Measurements from ENCODE around the gene WIZ. TPM values are rescaled to one million over a fixed set of nuclear protein-coding genes. Genes with fewer than 3 reads are reported as not detected.

Gene WIZ
- total RNA-seq, 2 experiments from 2014 or later = 19.3 to 21.0 TPM

GRCh38 chr19:15432629-15433518, 16.9 kb downstream of the WIZ start:
- ChIA-PET POLR2A (interaction anchor here (0.6 to 6.8 kb wide), 18 partner anchors 8 to 625 kb away, joined by 3 to 89 read pairs (median 4); partner anchors contain the start of genes AKAP8, AKAP8L and WIZ), CTCF (interaction anchor here (0.7 to 2.9 kb wide), 7 partner anchors 13 to 124 kb away, joined by 3 to 19 read pairs (median 5); partner anchors contain the start of gene AKAP8L)
- Mint-ChIP-seq H3K9me3 (no peaks in the 10 kb centered on the region), H3K4me3 (peak overlapping the region; percentile 82), H3K27me3 (no peaks in the 10 kb centered on the region), H3K4me1 (ENCODE audit: low read depth) (peaks cover 28% of the 10 kb centered on the region), H3K27ac (peak overlapping the region; percentile 86), H3K36me3 (ENCODE audit: low read depth) (peaks cover 15% of the 10 kb centered on the region)
- TF ChIP-seq, protein P1, sequence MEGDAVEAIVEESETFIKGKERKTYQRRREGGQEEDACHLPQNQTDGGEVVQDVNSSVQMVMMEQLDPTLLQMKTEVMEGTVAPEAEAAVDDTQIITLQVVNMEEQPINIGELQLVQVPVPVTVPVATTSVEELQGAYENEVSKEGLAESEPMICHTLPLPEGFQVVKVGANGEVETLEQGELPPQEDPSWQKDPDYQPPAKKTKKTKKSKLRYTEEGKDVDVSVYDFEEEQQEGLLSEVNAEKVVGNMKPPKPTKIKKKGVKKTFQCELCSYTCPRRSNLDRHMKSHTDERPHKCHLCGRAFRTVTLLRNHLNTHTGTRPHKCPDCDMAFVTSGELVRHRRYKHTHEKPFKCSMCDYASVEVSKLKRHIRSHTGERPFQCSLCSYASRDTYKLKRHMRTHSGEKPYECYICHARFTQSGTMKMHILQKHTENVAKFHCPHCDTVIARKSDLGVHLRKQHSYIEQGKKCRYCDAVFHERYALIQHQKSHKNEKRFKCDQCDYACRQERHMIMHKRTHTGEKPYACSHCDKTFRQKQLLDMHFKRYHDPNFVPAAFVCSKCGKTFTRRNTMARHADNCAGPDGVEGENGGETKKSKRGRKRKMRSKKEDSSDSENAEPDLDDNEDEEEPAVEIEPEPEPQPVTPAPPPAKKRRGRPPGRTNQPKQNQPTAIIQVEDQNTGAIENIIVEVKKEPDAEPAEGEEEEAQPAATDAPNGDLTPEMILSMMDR (IDR thresholded peaks at IDR 0.05) = no peak
- ATAC-seq (peak; percentile 93), DNase-seq (peak; percentile 94)
- intact Hi-C loops (cut with micrococcal nuclease) = no loop called here

GRCh38 chr19:15432018-15432494, 17.7 kb downstream of the WIZ start:
- H3K27me3 Mint-ChIP-seq = no peaks in the 10 kb centered on the region
- H3K36me3 Mint-ChIP-seq (ENCODE audit: low read depth) = peaks cover 21% of the 10 kb centered on the region
- H3K27ac Mint-ChIP-seq = peak overlapping the region; percentile 91
- TF ChIP-seq, protein P1 (IDR thresholded peaks at IDR 0.05) = no peak
- POLR2A ChIA-PET = interaction anchor here (0.8 to 6.8 kb wide), 11 partner anchors 12 to 94 kb away, joined by 3 to 89 read pairs (median 4); partner anchors contain the start of genes AKAP8 and AKAP8L
- CTCF ChIA-PET = interaction anchor here (1.3 to 4.6 kb wide), 7 partner anchors 10 to 124 kb away, joined by 3 to 34 read pairs (median 6); partner anchors contain the start of gene AKAP8L
- H3K9me3 Mint-ChIP-seq = no peaks in the 10 kb centered on the region
- ATAC-seq (peak; percentile 18), DNase-seq (peak; percentile 55)
- intact Hi-C loops (cut with micrococcal nuclease) = no loop called here
- H3K4me1 Mint-ChIP-seq (ENCODE audit: low read depth) = peaks cover 28% of the 10 kb centered on the region
- H3K4me3 Mint-ChIP-seq = peak overlapping the region; percentile 91

GRCh38 chr19:15431396-15432017, 18.2 kb downstream of the WIZ start:
- Mint-ChIP-seq H3K4me3 (peak overlapping the region; percentile 91), H3K27me3 (no peaks in the 10 kb centered on the region), H3K9me3 (no peaks in the 10 kb centered on the region), H3K4me1 (ENCODE audit: low read depth) (peaks cover 28% of the 10 kb centered on the region), H3K36me3 (ENCODE audit: low read depth) (peaks cover 24% of the 10 kb centered on the region), H3K27ac (peak overlapping the region; percentile 91)
- DNase-seq (no peak), ATAC-seq (no peak)
- TF ChIP-seq, protein P1 (IDR thresholded peaks at IDR 0.05) = no peak
- intact Hi-C loops (cut with micrococcal nuclease) = no loop called here
- CTCF ChIA-PET = interaction anchor here (1.4 to 4.6 kb wide), 2 partner anchors 10 to 12 kb away, joined by 3 to 34 read pairs; partner anchors contain the start of gene AKAP8L
- POLR2A ChIA-PET = interaction anchor here (0.6 to 6.8 kb wide), 8 partner anchors 12 to 1692 kb away, joined by 3 to 89 read pairs (median 3); partner anchors contain the start of genes AKAP8 and AKAP8L

- peaks cover 32% of the 10 kb centered on the region for H3K36me3 Mint-ChIP-seq (ENCODE audit: low read depth)
- ATAC-seq (no peak), DNase-seq (no peak)
- POLR2A ChIA-PET = interaction anchor here (0.6 to 6.8 kb wide), 4 partner anchors 11 to 1693 kb away, joined by 3 to 89 read pairs (median 3); partner anchors contain the start of gene AKAP8L
- peak overlapping the region; percentile 91 for H3K4me3 Mint-ChIP-seq
- intact Hi-C loops (cut with micrococcal nuclease) = no loop called here
- no peak overlapping the region for H3K27ac Mint-ChIP-seq
- no peaks in the 10 kb centered on the region for H3K27me3 Mint-ChIP-seq
- TF ChIP-seq, protein P1 (IDR thresholded peaks at IDR 0.05) = no peak
- no peaks in the 10 kb centered on the region for H3K9me3 Mint-ChIP-seq
- CTCF ChIA-PET = interaction anchor here (1.4 to 4.6 kb wide), 2 partner anchors 9 to 11 kb away, joined by 3 to 34 read pairs; partner anchors contain the start of gene AKAP8L
- H3K4me1 Mint-ChIP-seq (ENCODE audit: low read depth) = peaks cover 24% of the 10 kb centered on the region
Measured at GRCh38 chr19:15430526-15431120, 19.1 kb downstream of the WIZ start.
